ENCODE data around the gene CXorf66. TPM values are rescaled to one million over a fixed set of nuclear protein-coding genes. Genes with fewer than 3 reads are reported as not detected.

Gene CXorf66
- total RNA-seq, 1 experiment from 2014 or later: not detected

DNA sequence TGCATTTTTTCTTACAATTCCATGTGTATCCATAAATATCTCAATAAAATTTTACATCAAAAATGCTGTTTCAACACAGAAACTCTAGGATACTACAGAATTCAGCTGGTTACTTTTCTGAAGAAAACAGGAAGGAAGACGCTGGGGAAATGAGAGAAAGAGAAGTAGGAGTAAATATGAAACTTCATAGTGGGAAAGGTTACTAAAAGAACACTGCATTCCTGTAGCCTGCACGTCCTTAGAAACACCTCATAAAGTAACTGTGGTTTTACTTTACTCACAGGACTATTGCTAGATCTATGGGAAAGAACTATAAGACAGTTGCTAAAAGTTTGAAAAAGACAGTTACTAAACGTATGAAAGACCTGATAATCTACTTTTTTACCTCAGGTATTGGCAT is 55.6 kb downstream of the CXorf66 start:
- Histone ChIP-seq H3K9me2 (ENCODE audit: insufficient read depth) (no peaks in the 10 kb centered on the region), H3K27ac (ENCODE audit: low read depth, low read length) (no peak overlapping the region), H3K36me3 (ENCODE audit: control insufficient read depth in 1 of 2, insufficient read depth in 2 of 2, low read length in 2 of 2) (no peaks in the 10 kb centered on the region), H3K9me3 (ENCODE audit: control insufficient read depth in 1 of 2, insufficient read depth in 1 of 2, low read depth in 1 of 2, low read length in 2 of 2) (no peaks in the 10 kb centered on the region), H3K27me3 (ENCODE audit: insufficient read depth, low read length) (no peaks in the 10 kb centered on the region), H3K4me2 (ENCODE audit: low read length) (no peak overlapping the region), H3K9ac (ENCODE audit: low read length) (no peak overlapping the region), H4K20me1 (ENCODE audit: insufficient read depth) (no peaks in the 10 kb centered on the region), H3K4me1 (ENCODE audit: control insufficient read depth in 1 of 2, insufficient read depth in 2 of 2, low read length in 2 of 2) (no peaks in the 10 kb centered on the region), H2AFZ (ENCODE audit: low read depth, low read length, poor library complexity, severe bottlenecking) (no peak overlapping the region), H3K4me3 (replicated peaks in 1 of 2; ENCODE audit: low read depth in 1 of 2, low read length in 2 of 2) (no peak overlapping the region), H3K79me2 (ENCODE audit: insufficient read depth, low read length) (peaks cover 3% of the 10 kb centered on the region; the same call in 1 of the 2 replicates)
- intact Hi-C loops (cut with micrococcal nuclease): no loop called here
- no peak for ATAC-seq
- no TSS peak for BruUV-seq (replicated peaks)
- ChIA-PET CTCF (no interaction called here), RAD21 (ENCODE audit: low non-redundant PET in 1 of 2, low total read pairs in 2 of 2, uncharacterized antibody in 2 of 2, unreplicated experiment in 2 of 2) (no interaction called here), POLR2A (no interaction called here)
- TF ChIP-seq ZFX (IDR thresholded peaks at IDR 0.05): no peak
- no peak for TF ChIP-seq RAD21 (IDR thresholded peaks at IDR 0.05; ENCODE audit: low read depth)
- TF ChIP-seq, protein P1, sequence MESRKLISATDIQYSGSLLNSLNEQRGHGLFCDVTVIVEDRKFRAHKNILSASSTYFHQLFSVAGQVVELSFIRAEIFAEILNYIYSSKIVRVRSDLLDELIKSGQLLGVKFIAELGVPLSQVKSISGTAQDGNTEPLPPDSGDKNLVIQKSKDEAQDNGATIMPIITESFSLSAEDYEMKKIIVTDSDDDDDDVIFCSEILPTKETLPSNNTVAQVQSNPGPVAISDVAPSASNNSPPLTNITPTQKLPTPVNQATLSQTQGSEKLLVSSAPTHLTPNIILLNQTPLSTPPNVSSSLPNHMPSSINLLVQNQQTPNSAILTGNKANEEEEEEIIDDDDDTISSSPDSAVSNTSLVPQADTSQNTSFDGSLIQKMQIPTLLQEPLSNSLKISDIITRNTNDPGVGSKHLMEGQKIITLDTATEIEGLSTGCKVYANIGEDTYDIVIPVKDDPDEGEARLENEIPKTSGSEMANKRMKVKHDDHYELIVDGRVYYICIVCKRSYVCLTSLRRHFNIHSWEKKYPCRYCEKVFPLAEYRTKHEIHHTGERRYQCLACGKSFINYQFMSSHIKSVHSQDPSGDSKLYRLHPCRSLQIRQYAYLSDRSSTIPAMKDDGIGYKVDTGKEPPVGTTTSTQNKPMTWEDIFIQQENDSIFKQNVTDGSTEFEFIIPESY (IDR thresholded peaks at IDR 0.05; ENCODE audit: extremely low read depth, insufficient replicate concordance, low read length): no peak
- no peak for TF ChIP-seq EZH2 (IDR thresholded peaks at IDR 0.05)
- TF ChIP-seq TCF7L2 (IDR thresholded peaks at IDR 0.05; ENCODE audit: borderline replicate concordance, extremely low read depth, insufficient read depth, insufficient read length): no peak
- TF ChIP-seq SIN3A (IDR thresholded peaks at IDR 0.05; ENCODE audit: low read depth): no peak
- no peak for TF ChIP-seq FOSL1 (IDR thresholded peaks at IDR 0.05; ENCODE audit: low read depth)
- no peak for TF ChIP-seq EGR1 (IDR thresholded peaks at IDR 0.05; ENCODE audit: low read depth)
- TF ChIP-seq ELF1 (IDR thresholded peaks at IDR 0.05; ENCODE audit: borderline replicate concordance, low read depth): no peak
- DNase-seq (ENCODE audit: low read depth, low spot score): no peak

DNA sequence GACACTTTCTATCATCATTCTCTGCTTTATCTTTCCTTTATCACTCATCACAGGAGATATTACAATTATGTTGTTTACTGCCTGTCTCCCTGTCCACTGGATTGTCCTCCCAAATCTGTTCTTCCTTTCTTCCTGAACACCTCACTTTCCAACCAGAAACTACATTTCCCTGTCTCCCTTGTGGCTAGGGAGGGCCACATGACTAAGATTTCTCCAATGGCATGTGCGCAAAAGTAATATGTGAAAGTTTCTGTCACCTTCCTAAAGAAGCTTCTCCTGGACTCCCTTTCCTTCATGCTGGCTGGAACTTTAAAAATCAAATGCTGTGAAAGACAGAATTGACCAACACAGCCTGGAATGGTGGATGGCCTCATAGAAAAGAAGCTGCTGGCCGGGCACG is 58.2 kb downstream of the CXorf66 start:
- no peak overlapping the region for H3K9ac ChIP-seq (ENCODE audit: low read length)
- H3K4me1 ChIP-seq (ENCODE audit: control insufficient read depth in 1 of 2, insufficient read depth in 2 of 2, low read length in 2 of 2): no peaks in the 10 kb centered on the region
- no peak overlapping the region for H2AFZ ChIP-seq (ENCODE audit: low read depth, low read length, poor library complexity, severe bottlenecking)
- intact Hi-C loops (cut with micrococcal nuclease): no loop called here
- no peaks in the 10 kb centered on the region for H3K27me3 ChIP-seq (ENCODE audit: insufficient read depth, low read length)
- no peak for DNase-seq (ENCODE audit: low read depth, low spot score)
- TF ChIP-seq POLR2A (IDR thresholded peaks at IDR 0.05; ENCODE audit: borderline replicate concordance, extremely low read depth, insufficient read depth, insufficient read length): no peak
- TF ChIP-seq JUND (IDR thresholded peaks at IDR 0.05): no peak
- no peak for TF ChIP-seq SIN3A (IDR thresholded peaks at IDR 0.05; ENCODE audit: low read depth)
- TF ChIP-seq FOSL1 (IDR thresholded peaks at IDR 0.05; ENCODE audit: low read depth): no peak
- no peak for TF ChIP-seq EZH2 (IDR thresholded peaks at IDR 0.05)
- TF ChIP-seq YY1 (IDR thresholded peaks at IDR 0.05; ENCODE audit: extremely low read depth, insufficient replicate concordance, low read depth, low read length): no peak
- TF ChIP-seq, protein P1 (IDR thresholded peaks at IDR 0.05; ENCODE audit: extremely low read depth, insufficient replicate concordance, low read length): no peak
- TF ChIP-seq, protein P2, sequence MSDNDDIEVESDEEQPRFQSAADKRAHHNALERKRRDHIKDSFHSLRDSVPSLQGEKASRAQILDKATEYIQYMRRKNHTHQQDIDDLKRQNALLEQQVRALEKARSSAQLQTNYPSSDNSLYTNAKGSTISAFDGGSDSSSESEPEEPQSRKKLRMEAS (IDR thresholded peaks at IDR 0.05): no peak
- no peak for TF ChIP-seq TCF7L2 (IDR thresholded peaks at IDR 0.05; ENCODE audit: borderline replicate concordance, extremely low read depth, insufficient read depth, insufficient read length)
- ChIA-PET CTCF (no interaction called here), RAD21 (ENCODE audit: low non-redundant PET in 1 of 2, low total read pairs in 2 of 2, uncharacterized antibody in 2 of 2, unreplicated experiment in 2 of 2) (no interaction called here), POLR2A (no interaction called here)
- ATAC-seq: no peak
- H4K20me1 ChIP-seq (ENCODE audit: insufficient read depth): no peaks in the 10 kb centered on the region
- H3K9me3 ChIP-seq (ENCODE audit: control insufficient read depth in 1 of 2, insufficient read depth in 1 of 2, low read depth in 1 of 2, low read length in 2 of 2): no peaks in the 10 kb centered on the region
- H3K9me2 ChIP-seq (ENCODE audit: insufficient read depth): no peaks in the 10 kb centered on the region
- H3K79me2 ChIP-seq (ENCODE audit: insufficient read depth, low read length): 0 out of 2 replicates have a peak, but pooled peaks cover 2% of the 10 kb centered on the region
- no TSS peak for BruUV-seq (replicated peaks)
- H3K4me2 ChIP-seq (ENCODE audit: low read length): no peak overlapping the region
- H3K36me3 ChIP-seq (ENCODE audit: control insufficient read depth in 1 of 2, insufficient read depth in 2 of 2, low read length in 2 of 2): no peaks in the 10 kb centered on the region
- H3K4me3 ChIP-seq (replicated peaks in 1 of 2; ENCODE audit: low read depth in 1 of 2, low read length in 2 of 2): no peak overlapping the region
- H3K27ac ChIP-seq (ENCODE audit: low read depth, low read length): no peak overlapping the region
